ENCODE measurements around the gene ATP1B1. TPM values are rescaled to one million over a fixed set of nuclear protein-coding genes. Genes with fewer than 3 reads are reported as not detected.

The ATP1B1 gene
- total RNA-seq, 1 experiment from 2014 or later = 118 TPM

DNA sequence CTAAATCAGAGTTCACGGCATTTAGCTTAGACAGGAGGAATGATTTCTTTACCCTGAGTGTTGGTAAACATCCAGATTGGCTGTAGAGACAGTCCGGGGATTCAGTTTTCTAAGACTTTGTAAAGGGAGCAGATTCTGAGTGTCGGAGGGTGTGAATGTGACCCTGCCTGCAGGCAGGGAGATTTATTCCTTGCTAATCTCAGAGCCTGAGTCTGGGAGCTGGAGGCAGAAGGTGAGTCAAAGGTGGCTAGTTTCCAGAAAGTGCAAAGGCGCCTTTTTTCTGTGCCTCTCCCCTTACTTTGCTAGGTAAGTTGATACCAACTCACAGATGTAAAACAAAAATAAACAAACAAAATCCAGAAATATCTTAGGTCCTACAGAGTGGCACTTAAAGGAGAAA is 11.7 kb downstream of the ATP1B1 start:
- H3K27ac ChIP-seq (ENCODE audit: low read length) = no peak overlapping the region
- no peaks in the 10 kb centered on the region for H3K36me3 ChIP-seq (ENCODE audit: control insufficient read depth, insufficient read depth, low read length)

DNA sequence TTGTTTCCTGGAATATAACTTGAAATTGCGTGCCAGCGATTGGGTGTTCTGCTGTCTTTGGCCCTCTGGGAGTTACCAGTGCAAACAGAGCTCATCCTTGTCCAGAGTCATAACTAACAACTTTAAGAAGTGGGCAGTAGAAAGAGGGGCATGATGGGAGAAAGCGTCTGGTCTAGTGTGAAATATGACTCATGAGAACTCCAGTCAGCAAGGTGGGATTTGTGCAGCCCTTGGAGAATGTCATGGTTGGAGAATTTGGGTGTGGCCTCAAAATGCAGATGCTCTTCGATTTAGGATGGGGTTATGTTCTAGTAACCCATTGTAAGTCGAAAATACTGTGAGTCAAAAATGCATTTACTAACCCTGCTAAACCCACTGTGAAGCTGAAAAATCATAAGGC is 12.9 kb downstream of the ATP1B1 start:
- DNase-seq (ENCODE audit: low read depth, low spot score) (no peak), ATAC-seq (no peak)
- ChIA-PET POLR2A (no interaction called here), CTCF (no interaction called here)
- no peak for TF ChIP-seq REST (IDR thresholded peaks at IDR 0.05; ENCODE audit: insufficient read depth in 1 of 2, low read depth in 2 of 2, low read length in 1 of 2)
- TF ChIP-seq SIN3A (IDR thresholded peaks at IDR 0.05; ENCODE audit: borderline replicate concordance, insufficient read depth, low read depth, low read length) = no peak
- no peak for TF ChIP-seq POLR2AphosphoS5 (IDR thresholded peaks at IDR 0.05; ENCODE audit: low read depth, low read length)
- no peak for TF ChIP-seq TCF7L2 (IDR thresholded peaks at IDR 0.05; ENCODE audit: low read depth, low read length)
- TF ChIP-seq CTCF (IDR thresholded peaks at IDR 0.05) = no peak
- Histone ChIP-seq H3K36me3 (ENCODE audit: control insufficient read depth, insufficient read depth, low read length) (no peaks in the 10 kb centered on the region), H3K9me3 (ENCODE audit: control insufficient read depth, insufficient read depth, low read depth, low read length) (no peaks in the 10 kb centered on the region), H3K27ac (ENCODE audit: low read length) (no peak overlapping the region), H3K27me3 (ENCODE audit: control insufficient read depth, insufficient read depth, low read length) (no peaks in the 10 kb centered on the region), H3K4me3 (ENCODE audit: low read depth in 2 of 2, low read length in 2 of 2) (no peak overlapping the region), H3K4me1 (ENCODE audit: control insufficient read depth, insufficient read depth, low read length) (0 out of 2 replicates have a peak, but pooled peaks cover 3% of the 10 kb centered on the region)
- in situ Hi-C loops (cut with HindIII; ENCODE audit: low pct_unique_long_range_greater_than_20kb, low sequenced_read_pairs) (no loop called here), intact Hi-C loops (cut with micrococcal nuclease; ENCODE audit: unreplicated experiment) (no loop called here)
- no TSS peak for BruUV-seq (replicated peaks)

More for the DNA sequence above, 11.7 kb downstream of the ATP1B1 start:
- in situ Hi-C loops (cut with HindIII; ENCODE audit: low pct_unique_long_range_greater_than_20kb, low sequenced_read_pairs) = no loop called here
- Histone ChIP-seq H3K4me1 (ENCODE audit: control insufficient read depth, insufficient read depth, low read length) (peaks cover 14% of the 10 kb centered on the region), H3K9me3 (ENCODE audit: control insufficient read depth, insufficient read depth, low read depth, low read length) (no peaks in the 10 kb centered on the region), H3K27me3 (ENCODE audit: control insufficient read depth, insufficient read depth, low read length) (no peaks in the 10 kb centered on the region), H3K4me3 (ENCODE audit: low read depth in 2 of 2, low read length in 2 of 2) (no peak overlapping the region)
- CTCF ChIA-PET = no interaction called here
- POLR2A ChIA-PET = no interaction called here
- no peak for TF ChIP-seq TCF7L2 (IDR thresholded peaks at IDR 0.05; ENCODE audit: low read depth, low read length)
- no peak for TF ChIP-seq CTCF (IDR thresholded peaks at IDR 0.05)
- TF ChIP-seq SIN3A (IDR thresholded peaks at IDR 0.05; ENCODE audit: borderline replicate concordance, insufficient read depth, low read depth, low read length) = no peak
- TF ChIP-seq REST (IDR thresholded peaks at IDR 0.05; ENCODE audit: insufficient read depth in 1 of 2, low read depth in 2 of 2, low read length in 1 of 2) = no peak
- TF ChIP-seq POLR2AphosphoS5 (IDR thresholded peaks at IDR 0.05; ENCODE audit: low read depth, low read length) = no peak
- BruUV-seq (replicated peaks) = no TSS peak
- intact Hi-C loops (cut with micrococcal nuclease; ENCODE audit: unreplicated experiment) = no loop called here
- no peak for DNase-seq (ENCODE audit: low read depth, low spot score)
- no peak for ATAC-seq
